Globus pallidus (tissue), 1 donor: ENCODE results near the gene CHPT1.
"Not testable (repeated sequence)": the region's sequence is repeated elsewhere in the genome, so short reads cannot be mapped to it uniquely, and the experiment has no call there.

Source experiments
- DNase-seq: peaks from one replicate; pipeline ENCODE4 v3.0.0-alpha.2; 2015; ENCODE audit warnings: low spot score

The CHPT1 gene

DNA sequence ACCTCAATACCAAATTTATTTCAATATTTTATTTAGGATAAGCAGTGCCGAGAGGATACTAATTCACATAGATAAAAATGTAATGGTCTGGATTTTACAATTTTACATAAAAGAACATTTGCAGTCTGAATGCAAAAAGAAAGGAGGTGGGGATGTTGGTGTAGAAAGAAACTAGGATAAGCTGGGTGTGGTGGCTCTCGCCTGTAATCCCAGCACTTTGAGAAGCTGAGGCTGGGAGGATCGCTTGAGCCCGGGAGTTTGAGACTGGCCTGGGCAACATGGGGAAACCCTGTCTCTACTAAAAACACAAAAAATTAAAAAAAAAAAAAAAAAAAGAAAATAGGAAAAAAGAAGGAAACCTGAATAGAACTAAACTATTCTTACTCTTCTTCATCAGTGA is 25.0 kb downstream of the CHPT1 start:
- no peak for DNase-seq

DNA sequence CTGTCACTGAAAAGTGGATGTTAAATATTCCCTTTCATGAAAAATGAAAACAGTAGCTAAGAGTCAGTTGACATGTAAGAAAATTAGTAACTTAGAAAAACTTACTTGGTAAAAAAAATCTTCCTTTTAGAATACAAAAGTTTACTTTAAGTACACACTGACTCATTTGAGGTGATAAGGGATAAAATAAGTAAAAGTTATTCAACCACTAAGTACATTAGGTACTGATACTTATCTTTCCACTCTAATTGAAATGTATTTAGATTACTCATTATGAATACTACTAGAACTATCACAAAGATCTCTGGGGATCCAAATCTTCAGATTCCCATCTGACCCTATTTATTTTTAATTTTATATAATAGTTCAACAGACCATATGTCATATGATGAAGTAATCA is 29.7 kb downstream of the CHPT1 start:
- DNase-seq: no peak

DNA sequence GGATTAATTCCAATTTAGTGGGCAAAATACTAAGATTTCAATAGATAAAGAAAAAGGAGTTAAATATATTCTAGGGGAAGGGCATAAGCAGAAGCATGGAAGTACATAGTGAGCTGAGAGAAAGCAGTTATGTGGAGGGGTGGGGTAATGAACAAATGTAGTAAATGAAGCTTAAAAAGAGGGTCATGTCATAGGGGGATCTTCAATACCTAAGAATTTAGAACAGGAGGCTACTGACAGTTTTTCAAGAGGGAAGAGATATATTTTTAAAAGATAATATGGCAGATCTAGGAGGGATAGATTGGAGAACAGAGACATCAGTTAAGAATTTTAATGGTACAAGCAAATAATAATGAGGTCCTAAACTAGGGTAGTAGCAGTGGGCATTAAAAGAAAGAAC is 32.4 kb downstream of the CHPT1 start:
- DNase-seq: no peak

DNA sequence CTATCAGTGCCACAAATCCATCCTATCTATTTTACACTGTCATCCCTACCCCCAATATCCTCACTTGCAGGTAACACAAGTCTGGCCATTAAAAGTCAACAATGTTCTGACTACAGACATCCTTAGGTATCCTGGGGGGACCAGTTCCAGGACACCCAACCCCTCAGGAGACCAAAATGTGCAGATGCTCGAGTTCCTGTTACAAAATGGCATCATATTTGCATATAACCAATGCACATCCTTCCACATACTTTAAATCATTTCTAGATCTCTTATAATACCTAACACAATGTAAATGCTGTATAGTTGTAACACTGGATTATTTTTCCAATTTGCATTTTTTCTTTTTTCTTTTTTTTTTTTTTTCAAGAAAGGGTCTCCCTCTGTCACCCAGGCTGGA is 34.9 kb downstream of the CHPT1 start:
- no peak for DNase-seq

DNA sequence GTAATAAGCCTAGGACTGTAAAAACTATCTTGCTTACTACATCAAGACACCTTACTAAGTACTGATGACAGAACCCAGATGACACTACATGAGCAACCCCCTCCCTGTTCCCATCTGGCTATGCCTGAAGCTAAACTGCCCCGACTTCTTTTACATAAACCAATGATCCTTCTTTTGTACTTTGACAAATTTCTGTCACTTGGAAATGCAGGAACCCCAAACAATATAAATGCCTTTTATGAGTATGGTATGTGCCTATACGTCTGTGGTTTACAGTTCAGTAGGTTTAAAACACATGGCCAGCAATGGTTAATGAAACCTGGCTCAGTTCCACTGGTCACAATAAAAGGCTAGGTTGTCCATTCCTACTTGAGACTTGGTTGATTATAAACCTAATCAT is 35.7 kb downstream of the CHPT1 start:
- no peak for DNase-seq

DNA sequence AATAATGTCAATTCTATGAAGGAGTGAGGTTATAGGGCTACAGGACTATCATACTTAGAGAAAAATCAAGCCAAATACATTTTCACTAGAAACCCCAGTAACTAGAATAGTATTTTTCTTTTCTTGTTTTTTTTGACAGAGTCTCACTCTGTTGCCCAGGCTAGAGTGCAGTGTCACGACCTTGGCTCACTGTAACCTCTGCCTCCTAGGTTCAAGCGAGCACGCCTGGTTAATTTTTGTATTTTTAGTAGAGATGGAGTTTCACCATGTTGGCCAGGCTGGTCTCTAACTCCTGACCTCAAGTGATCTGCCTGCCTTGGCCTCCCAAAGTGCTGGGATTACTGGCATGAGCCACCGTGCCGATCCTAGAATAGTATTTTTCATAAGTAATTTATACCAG is 37.0 kb downstream of the CHPT1 start:
- not testable (repeated sequence) for DNase-seq

DNA sequence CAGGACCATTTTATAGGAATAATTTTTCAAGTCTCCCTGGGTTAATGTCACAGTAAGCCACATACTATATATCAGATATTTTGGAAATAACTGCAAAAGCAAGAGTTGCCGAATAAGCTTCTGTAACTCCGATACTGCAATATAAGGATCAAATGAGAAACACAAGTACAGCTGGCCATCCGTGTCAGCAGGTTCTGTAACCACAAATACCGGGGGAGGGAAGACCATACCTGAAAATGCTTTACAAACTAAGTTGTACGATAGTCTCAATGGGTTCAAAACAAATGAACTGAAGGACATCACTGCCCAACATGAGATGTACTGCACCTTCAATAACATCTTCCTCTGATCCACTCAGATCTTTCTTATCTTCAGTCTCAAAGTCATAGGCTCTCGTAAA is 40.0 kb downstream of the CHPT1 start:
- no peak for DNase-seq

DNA sequence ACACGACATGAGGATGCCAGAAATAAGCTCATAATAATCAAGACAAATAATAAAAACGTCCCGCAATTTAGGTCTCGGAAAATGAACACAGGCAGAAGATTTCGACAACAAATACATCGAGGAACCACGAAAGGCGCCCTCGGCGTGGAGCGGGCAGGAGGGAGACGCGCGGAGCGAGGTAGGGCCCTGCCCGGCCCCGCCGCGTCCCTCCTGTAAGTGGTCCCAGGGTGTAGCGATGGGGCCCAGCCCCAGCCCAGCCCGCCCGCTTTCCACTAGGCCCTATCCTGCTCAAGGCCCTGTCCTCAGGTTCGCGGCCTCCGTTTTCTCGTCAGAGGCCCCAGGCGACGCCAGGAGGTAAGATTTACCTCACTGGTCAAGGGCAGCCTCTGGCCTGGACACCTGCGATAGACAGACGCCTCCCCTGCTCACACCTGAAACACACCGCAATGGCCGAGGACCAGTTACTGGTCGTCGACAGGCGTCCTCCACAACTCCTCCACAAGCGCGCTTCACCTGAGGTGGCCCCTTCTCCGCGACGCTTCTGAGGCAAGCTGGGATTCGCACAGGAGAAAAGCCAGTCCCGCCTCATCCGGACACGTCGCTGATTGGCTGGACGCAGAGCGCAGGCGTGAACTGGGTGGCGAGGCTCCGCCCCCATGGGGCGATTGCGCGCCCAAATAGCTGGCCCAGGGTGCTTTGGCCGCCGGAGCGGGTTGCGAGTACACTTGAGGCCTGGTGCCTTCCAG is 41.7 kb downstream of the CHPT1 start, which contains the start of gene SYCP3:
Gene SYCP3 (minus strand): TSS at position 543 of the 746 bp plus-strand sequence. CDS start 1,527 bp downstream, outside the sequence.
- DNase-seq: no peak

DNA sequence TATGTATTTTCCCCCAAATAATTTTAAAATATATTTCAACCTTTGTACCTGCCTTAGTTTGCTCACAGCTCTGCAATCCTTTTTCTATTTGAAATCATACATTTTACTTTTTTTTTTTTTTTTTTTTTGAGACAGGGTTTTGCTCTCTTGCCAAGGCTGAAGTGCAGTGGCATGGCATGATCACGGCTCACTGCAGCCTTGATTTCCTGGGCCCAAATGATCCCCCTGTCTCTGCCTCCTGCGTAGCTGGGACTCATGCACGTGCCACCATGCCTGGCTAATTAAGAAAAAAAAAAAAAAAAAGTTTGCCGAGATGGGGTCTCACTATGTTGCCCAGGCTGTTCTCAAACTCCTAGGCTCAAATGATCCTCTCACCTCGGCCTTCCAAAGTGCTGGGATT is 43.1 kb downstream of the CHPT1 start:
- no peak for DNase-seq

DNA sequence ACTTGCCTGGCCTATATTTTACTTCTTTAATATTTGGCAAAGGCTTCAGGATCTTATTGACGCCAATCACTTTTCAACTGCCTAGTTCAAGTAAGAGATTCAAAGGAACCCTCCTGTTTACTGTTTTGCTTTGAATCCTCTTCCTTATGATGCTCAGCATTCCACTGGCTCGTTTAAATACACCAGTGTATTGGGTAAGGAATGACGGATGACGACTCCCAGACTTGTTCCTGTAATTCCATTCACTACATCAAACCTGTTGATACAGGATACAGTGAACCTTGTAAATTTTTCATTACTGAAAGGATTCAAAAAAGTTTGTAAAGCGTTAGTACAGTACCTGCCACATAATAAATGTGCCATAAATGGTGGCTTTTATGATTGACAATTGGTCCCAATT is 43.5 kb downstream of the CHPT1 start:
- no peak for DNase-seq

DNA sequence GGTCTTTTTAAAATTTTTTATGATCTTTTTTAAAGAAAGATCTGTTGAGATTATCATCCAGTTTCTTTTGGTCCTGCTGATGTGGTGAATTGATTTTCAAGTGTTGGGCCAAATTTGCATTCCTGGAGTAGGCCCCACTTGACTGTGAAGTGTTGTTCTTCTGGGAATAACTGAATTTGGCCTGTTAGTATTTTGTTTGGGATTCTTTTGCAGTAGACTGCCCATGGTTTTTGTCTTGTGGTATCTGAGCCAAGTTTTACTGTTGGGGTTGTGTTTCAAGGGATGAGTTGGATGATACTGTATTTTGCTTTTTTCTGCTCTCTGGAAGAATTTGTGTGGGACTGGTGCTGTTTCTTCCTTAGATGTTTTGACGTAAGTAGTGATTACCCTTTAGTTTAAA is 45.8 kb downstream of the CHPT1 start:
- DNase-seq: no peak

DNA sequence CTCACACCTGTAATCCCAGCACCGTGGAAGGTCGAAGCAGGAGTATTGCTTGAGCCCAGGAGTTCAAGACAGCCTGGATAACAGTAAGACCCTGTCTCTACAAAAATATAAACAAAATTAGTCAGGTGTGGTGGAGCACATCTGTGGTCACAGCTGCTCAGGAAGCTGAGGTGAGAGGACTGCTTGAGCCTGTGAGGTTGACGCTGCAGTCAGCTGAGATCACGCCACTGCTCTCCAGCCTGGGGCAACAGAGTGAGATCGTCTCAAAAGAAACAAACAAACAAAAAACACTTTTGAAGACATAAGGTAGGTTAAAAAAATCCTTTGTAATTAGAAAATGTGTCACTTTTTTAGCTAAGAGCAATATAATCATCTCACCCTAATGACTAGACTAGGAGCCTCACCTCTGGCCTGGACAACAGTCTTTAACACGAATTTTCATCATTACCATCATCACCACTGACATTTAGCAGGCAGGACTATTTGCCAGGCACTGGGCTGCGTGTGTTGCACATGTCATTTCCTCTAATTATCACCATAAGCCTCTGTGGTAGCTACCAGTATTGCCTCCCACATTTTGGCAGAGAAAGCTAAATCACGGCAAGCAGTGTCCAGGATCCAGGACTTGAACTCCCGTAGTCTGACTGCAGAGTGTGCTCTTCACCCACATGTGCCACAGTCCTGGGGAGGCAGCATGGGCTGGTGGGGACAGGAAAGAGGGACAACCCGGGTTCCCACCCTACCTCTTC is 46.5 kb downstream of the CHPT1 start:
- no peak for DNase-seq

DNA sequence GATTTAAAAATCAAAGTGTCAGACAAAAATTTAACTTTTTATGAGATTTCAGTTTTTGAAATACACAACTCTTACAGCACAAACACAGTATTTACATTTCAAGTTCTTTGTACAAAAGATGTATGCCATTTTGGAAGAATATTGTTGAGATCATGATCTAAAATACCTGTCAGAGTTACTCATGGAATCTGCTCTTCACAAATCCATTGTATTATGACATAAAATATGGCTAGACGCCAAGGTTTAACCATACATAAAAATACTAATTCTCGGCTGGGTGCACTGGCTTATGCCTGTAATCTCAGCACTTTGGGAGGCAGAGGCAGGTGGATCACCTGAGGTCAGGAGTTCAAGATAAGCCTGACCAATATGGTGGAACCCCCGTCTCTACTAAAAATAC is 48.0 kb downstream of the CHPT1 start:
- no peak for DNase-seq

DNA sequence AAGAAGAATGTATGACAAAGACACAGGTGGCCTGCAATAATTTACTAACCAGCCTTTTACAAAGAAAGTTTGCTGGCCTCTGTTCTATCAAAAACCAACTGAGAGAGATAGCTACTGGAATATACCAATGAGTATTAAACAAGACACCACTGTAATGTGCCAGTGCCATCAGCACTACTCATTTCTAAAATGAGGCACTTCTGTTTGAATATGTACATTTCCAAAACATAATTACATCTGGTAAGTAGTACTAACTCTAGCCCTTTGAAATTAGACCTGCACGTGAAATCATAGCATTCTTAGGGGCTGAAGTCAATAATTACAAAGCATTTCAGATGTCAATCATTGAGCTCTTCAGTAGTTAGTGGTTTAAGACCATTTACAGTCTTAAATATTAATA is 48.8 kb downstream of the CHPT1 start:
- no peak for DNase-seq

DNA sequence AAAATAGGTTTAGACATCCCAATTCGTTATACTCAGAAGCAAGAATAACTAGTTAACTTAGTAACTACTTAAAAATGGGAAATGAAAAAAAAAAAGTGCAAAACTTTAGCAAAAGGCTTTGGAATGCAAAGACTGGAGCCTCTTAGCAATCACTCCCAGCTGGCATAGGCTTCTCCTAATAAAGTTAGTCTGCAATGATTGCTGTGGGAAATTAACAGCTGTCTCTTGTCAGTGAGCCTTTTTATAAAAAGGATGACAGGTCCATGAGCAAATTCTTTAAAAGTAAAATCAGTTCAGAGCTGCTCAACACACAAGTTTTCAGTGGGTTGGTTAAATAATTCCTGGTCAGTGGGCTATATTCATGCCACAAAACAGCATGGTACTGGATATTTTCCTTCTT is 49.2 kb downstream of the CHPT1 start:
- DNase-seq: no peak

DNA sequence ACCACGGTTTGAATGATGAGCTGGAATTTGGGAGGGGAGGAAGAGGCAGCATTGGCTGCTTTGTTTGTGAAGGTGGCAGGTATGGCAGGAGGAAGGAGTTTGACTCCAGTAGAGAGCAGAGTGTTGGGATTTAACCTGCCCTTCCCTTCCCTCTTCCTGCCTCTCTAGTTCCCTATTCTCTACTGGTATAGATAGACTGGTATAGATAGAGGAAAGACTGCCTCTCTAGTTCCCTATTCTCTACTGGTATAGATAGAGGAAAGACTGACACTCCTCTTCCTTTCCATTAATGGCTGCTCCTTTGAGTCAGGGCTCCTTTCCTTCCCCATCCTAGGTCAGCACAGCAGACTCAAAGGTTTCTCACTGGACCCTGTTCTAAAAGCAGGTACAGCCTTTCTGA is 50.3 kb downstream of the CHPT1 start:
- DNase-seq: no peak

DNA sequence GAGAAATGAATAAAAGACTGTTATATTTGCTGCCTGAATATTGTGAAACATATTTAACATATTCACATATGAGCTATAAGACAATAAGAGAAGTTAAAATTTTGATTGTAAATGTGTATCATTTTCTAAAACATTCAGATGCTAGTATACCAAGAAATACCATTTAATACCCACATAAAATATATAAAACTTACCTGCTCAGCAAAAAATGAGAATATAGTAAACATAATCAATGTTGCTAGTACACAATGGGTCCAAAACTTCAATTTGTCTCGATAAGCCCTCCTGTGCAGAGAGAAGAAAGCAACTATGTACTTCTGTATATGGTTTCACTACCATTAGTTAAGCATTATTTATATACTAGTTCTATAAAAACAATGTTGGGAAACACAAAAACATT is 51.5 kb downstream of the CHPT1 start:
- DNase-seq: no peak

DNA sequence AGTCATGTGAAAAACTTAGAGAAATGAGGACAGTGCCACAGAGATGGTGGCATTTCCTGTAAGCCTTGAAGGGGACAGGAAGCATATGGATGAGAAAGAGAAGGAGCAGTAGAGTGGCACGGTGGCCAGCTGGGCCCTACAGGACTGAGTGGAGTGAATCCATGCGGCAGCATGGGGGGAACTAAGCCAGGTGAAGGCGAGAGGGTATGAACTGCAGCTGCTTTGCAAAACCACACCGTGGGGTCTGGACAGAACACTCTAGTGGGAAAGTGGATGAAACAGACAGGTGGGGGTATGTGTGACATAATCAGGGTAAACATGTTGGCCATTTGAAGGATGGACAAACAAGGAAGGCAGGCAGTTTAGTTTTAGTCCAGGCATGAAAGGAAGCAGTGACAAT is 52.2 kb downstream of the CHPT1 start:
- no peak for DNase-seq

DNA sequence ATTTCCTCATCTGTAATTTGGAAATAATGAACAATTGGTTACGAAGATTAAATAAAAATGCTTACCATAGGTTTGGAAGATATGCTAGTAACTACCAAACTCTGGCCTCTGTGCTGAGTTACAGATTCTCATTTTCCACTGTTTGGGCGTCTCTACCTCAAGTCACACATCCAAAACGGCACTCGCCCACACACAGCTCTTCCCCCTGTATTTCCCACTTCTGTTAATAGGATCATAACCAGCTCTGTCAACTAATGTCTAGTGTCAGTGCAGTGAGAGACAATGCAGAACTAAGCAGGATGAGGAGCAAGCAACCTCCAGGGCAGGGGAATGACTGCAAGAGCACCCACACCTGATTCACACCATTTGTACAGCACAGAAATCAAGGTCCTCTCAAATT is 52.7 kb downstream of the CHPT1 start:
- no peak for DNase-seq

DNA sequence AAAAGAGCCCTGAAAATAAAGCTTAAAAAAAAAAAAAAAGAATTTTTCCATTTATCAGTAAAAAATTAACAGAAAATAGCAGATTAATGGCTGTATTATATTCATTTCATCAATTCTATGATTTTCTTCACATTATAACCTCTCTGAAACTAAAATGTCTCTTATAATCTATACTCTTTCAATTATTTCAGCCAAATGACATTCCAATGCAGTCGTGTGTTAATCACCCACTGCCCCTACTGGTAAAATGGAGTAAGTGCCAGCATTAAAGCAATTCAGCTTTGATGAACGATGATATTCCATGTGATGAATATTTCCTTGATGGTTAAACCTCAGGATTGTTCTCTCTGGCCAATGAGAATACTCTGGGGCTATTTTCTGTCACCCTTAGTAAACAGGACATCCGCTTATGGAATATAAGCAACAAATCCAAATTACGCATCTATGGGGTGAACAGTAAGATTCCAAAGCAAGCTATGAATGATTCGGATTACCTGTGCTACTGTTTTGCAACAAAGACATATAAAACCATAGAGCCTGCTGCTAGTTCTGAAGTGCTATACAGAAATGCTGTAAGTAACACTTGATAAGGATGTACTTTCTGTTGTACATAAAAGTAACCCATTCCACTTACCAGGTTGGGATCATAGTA is 62.1 kb downstream of the CHPT1 start:
- DNase-seq: no peak

DNA sequence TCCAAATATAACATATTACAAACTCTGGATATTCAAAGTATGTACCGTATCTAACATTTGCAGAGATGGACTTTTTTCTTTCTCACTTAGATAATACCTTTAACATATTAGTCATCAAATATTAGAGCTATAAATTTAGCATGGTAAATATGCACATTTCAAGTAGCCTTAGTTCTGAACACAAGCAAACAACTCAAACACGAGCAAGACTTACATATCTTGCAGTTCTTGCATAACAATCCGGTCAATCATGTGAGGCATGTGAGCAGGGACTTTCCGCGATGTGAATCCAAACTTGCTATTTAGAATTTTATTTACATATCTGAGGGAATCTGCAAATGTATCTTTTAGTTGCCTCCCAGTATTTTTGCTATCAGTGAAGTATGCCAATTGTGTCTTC is 63.9 kb downstream of the CHPT1 start:
- no peak for DNase-seq

DNA sequence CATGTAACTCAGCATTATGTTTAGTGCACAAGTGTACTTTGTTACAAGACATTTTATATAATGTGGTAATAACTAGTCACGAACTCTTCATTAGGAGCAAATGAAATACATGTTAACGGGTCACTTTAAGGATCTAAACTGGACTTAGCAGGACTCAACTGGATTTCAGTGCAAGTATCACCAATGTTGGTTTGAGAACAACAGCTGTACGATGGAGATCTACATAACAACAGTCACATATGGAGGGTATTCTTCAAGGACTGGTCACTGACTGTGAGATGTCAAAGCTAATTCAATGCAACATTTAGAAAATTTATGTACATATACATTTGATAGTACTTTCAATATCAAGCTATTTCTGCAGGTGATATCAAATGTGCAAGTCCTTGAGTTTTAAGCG is 64.3 kb downstream of the CHPT1 start:
- DNase-seq: no peak

DNA sequence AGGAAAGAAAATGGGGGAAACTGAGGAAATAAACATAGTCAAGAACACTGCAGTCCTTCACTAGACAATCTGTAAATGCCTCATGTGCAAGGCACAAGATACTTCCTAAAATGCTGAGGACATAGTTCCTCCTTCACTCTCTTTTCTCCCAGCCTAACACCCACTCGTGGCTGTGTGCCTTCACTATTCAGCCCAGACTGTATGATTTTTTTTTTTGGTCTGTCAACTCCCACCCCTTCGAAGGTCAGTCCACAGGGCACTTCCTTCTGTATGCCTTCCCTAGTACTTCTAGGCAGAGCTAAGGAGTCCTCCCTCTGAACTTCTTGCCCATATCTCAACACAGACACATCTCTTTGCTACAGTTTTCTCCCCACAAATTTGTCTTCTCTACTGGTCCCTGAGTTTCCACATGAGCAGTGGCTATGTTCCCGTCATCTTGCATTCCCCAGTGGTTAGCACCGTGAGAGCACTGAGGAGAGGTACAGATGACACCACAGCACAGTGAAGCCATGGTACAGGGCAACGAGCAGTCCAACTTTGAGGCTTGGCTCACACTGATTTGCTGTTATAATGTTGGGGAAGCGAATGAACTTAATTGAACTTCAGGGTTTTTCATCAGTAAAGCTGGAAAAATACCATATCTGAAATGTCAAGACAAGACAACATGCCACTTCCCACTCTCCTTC is 65.9 kb downstream of the CHPT1 start:
- DNase-seq: peak; percentile 24
